HEK293 (cell line): ENCODE results near the gene PKN1.

Source experiments
- GLIS1 ChIP-seq: fragments of 450-650 bp; formaldehyde crosslinking; IDR thresholded peaks from 2 replicates; pipeline ENCODE4 v1.5.1; 2016; ENCODE audit warnings: missing biosample characterization, missing genetic modification characterization
- IKZF3 ChIP-seq: fragments of 450-650 bp; IDR thresholded peaks from 2 replicates; pipeline ENCODE4 v1.5.0; 2018; ENCODE audit warnings: missing biosample characterization, mild to moderate bottlenecking, missing genetic modification characterization, moderate library complexity
- MZF1 ChIP-seq: fragments of 450-650 bp; formaldehyde crosslinking; IDR thresholded peaks from 2 replicates; pipeline ENCODE4 v1.5.1; 2017; ENCODE audit warnings: missing biosample characterization, missing genetic modification characterization, borderline replicate concordance
- SP3 ChIP-seq: fragments of 450-650 bp; formaldehyde crosslinking; IDR thresholded peaks from 2 replicates; pipeline ENCODE4 v1.5.1; 2016; ENCODE audit warnings: missing biosample characterization, missing genetic modification characterization
- ZBTB7A ChIP-seq: fragments of 450-650 bp; formaldehyde crosslinking; IDR thresholded peaks from 2 replicates; pipeline ENCODE4 v1.5.1; 2016; ENCODE audit warnings: low read depth, missing biosample characterization, missing genetic modification characterization
- ZFP69B ChIP-seq: fragments of 450-650 bp; formaldehyde crosslinking; IDR thresholded peaks from 2 replicates; pipeline ENCODE4 v1.5.1; 2016; ENCODE audit warnings: missing biosample characterization, missing genetic modification characterization
- ZNF16 ChIP-seq: fragments of 450-650 bp; formaldehyde crosslinking; IDR thresholded peaks from 2 replicates; pipeline ENCODE4 v1.5.1; 2016; ENCODE audit warnings: low read depth, missing biosample characterization, missing genetic modification characterization
- ZNF223 ChIP-seq: fragments of 450-650 bp; formaldehyde crosslinking; IDR thresholded peaks from 2 replicates; pipeline ENCODE4 v1.5.1; 2016; ENCODE audit warnings: missing biosample characterization, missing genetic modification characterization
- ZNF394 ChIP-seq: fragments of 450-650 bp; formaldehyde crosslinking; IDR thresholded peaks from 2 replicates; pipeline ENCODE4 v1.5.1; 2016; ENCODE audit warnings: missing biosample characterization, missing genetic modification characterization, mild to moderate bottlenecking, moderate library complexity, borderline replicate concordance
- ZNF521 ChIP-seq: fragments of 450-650 bp; formaldehyde crosslinking; IDR thresholded peaks from 2 replicates; pipeline ENCODE4 v1.5.1; 2017; ENCODE audit warnings: missing biosample characterization, mild to moderate bottlenecking, missing genetic modification characterization
- ZNF548 ChIP-seq: fragments of 450-650 bp; formaldehyde crosslinking; IDR thresholded peaks from 2 replicates; pipeline ENCODE4 v1.5.1; 2016; ENCODE audit warnings: missing biosample characterization, missing genetic modification characterization
- ZNF560 ChIP-seq: fragments of 450-650 bp; formaldehyde crosslinking; IDR thresholded peaks from 2 replicates; pipeline ENCODE4 v1.5.1; 2017; ENCODE audit warnings: missing biosample characterization, missing genetic modification characterization, borderline replicate concordance
- ZNF561 ChIP-seq: fragments of 450-650 bp; IDR thresholded peaks from 2 replicates; pipeline ENCODE4 v1.5.1; 2018; ENCODE audit warnings: missing biosample characterization, missing genetic modification characterization, borderline replicate concordance
- ZNF596 ChIP-seq: fragments of 450-650 bp; IDR thresholded peaks from 2 replicates; pipeline ENCODE4 v1.5.0; 2018; ENCODE audit warnings: missing biosample characterization, mild to moderate bottlenecking, missing genetic modification characterization, moderate library complexity
- ZNF658 ChIP-seq: fragments of 450-650 bp; formaldehyde crosslinking; IDR thresholded peaks from 2 replicates; pipeline ENCODE4; 2016; ENCODE audit warnings: missing biosample characterization, missing genetic modification characterization
- ZXDB ChIP-seq: fragments of 450-650 bp; formaldehyde crosslinking; IDR thresholded peaks from 2 replicates; pipeline ENCODE4 v1.5.1; 2016; ENCODE audit warnings: missing biosample characterization, missing genetic modification characterization
- TF ChIP-seq, protein P1 (sequence below): fragments of 450-650 bp; formaldehyde crosslinking; IDR thresholded peaks from 2 replicates; pipeline ENCODE4 v1.5.1; 2016; ENCODE audit warnings: missing biosample characterization, missing genetic modification characterization
- TF ChIP-seq, protein P2 (sequence below): fragments of 450-650 bp; formaldehyde crosslinking; IDR thresholded peaks from 2 replicates; pipeline ENCODE4 v1.5.1; 2016; ENCODE audit warnings: missing biosample characterization, missing genetic modification characterization
- TF ChIP-seq, protein P3 (sequence below): fragments of 450-650 bp; formaldehyde crosslinking; IDR thresholded peaks from 2 replicates; pipeline ENCODE4 v1.5.1; 2017; ENCODE audit warnings: missing biosample characterization, missing genetic modification characterization
- TF ChIP-seq, protein P4 (sequence below): fragments of 450-650 bp; formaldehyde crosslinking; IDR thresholded peaks from 2 replicates; pipeline ENCODE4 v1.5.1; 2016; ENCODE audit warnings: missing biosample characterization, missing genetic modification characterization
- TF ChIP-seq, protein P5 (sequence below): fragments of 450-650 bp; formaldehyde crosslinking; IDR thresholded peaks from 2 replicates; pipeline ENCODE4 v1.5.1; 2016; ENCODE audit warnings: missing biosample characterization, missing genetic modification characterization, low read depth
- TF ChIP-seq, protein P6 (sequence below): fragments of 450-650 bp; formaldehyde crosslinking; IDR thresholded peaks from 2 replicates; pipeline ENCODE4 v1.5.1; 2016; ENCODE audit warnings: missing biosample characterization, missing genetic modification characterization

Gene PKN1

DNA sequence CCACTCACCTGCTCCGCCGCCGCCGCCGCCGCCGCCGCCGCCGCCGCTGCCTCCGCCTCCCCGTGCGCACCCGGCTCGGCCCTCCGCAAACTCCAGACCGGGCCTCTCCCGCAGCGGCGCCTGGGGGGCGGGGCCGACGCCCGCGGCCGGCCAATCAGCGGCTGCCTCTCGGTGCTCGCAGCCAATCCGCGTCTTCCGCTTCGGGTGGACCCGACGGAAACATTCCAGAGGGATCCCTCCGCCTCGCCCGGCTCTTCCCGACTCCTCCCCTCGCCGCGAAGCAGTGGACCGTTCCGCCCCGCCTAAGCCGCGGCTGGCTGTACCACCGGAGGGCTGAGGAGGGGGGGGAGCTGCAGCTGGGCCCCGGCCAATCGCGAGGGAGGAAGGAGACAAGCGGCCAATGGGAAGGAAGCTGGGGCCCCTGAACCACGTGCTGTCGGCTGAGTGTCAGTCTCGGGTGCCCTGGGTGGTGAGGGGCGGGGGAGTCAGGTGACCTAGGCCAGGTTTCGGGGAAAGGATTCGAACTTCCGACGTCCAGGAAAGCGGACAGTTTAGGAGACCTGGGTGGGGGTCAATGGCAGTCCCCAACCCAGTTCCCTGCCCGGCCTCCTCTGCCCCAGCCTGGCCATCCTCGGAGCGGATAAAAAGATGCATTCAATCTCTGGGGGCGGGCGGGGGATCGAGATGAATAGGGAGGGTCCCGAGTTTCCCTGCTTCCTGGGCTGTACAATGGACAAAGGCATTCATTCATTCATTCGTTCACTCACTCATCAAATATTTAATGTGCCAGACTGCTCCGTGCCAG is 63.1 kb downstream of the PKN1 start, which contains the start of gene GIPC1 (continued):
- TF ChIP-seq, protein P1, sequence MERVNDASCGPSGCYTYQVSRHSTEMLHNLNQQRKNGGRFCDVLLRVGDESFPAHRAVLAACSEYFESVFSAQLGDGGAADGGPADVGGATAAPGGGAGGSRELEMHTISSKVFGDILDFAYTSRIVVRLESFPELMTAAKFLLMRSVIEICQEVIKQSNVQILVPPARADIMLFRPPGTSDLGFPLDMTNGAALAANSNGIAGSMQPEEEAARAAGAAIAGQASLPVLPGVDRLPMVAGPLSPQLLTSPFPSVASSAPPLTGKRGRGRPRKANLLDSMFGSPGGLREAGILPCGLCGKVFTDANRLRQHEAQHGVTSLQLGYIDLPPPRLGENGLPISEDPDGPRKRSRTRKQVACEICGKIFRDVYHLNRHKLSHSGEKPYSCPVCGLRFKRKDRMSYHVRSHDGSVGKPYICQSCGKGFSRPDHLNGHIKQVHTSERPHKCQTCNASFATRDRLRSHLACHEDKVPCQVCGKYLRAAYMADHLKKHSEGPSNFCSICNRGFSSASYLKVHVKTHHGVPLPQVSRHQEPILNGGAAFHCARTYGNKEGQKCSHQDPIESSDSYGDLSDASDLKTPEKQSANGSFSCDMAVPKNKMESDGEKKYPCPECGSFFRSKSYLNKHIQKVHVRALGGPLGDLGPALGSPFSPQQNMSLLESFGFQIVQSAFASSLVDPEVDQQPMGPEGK (tag by site-specific recombination), result peak; percentile 92
- TF ChIP-seq ZNF560, result no peak
- TF ChIP-seq ZNF223 (tag by site-specific recombination), result no peak
- TF ChIP-seq, protein P2, sequence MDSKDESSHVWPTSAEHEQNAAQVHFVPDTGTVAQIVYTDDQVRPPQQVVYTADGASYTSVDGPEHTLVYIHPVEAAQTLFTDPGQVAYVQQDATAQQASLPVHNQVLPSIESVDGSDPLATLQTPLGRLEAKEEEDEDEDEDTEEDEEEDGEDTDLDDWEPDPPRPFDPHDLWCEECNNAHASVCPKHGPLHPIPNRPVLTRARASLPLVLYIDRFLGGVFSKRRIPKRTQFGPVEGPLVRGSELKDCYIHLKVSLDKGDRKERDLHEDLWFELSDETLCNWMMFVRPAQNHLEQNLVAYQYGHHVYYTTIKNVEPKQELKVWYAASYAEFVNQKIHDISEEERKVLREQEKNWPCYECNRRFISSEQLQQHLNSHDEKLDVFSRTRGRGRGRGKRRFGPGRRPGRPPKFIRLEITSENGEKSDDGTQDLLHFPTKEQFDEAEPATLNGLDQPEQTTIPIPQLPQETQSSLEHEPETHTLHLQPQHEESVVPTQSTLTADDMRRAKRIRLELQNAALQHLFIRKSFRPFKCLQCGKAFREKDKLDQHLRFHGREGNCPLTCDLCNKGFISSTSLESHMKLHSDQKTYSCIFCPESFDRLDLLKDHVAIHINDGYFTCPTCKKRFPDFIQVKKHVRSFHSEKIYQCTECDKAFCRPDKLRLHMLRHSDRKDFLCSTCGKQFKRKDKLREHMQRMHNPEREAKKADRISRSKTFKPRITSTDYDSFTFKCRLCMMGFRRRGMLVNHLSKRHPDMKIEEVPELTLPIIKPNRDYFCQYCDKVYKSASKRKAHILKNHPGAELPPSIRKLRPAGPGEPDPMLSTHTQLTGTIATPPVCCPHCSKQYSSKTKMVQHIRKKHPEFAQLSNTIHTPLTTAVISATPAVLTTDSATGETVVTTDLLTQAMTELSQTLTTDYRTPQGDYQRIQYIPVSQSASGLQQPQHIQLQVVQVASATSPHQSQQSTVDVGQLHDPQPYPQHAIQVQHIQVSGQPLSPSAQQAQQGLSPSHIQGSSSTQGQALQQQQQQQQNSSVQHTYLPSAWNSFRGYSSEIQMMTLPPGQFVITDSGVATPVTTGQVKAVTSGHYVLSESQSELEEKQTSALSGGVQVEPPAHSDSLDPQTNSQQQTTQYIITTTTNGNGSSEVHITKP (tag by site-specific recombination), result peak; percentile 100
- TF ChIP-seq, protein P3, sequence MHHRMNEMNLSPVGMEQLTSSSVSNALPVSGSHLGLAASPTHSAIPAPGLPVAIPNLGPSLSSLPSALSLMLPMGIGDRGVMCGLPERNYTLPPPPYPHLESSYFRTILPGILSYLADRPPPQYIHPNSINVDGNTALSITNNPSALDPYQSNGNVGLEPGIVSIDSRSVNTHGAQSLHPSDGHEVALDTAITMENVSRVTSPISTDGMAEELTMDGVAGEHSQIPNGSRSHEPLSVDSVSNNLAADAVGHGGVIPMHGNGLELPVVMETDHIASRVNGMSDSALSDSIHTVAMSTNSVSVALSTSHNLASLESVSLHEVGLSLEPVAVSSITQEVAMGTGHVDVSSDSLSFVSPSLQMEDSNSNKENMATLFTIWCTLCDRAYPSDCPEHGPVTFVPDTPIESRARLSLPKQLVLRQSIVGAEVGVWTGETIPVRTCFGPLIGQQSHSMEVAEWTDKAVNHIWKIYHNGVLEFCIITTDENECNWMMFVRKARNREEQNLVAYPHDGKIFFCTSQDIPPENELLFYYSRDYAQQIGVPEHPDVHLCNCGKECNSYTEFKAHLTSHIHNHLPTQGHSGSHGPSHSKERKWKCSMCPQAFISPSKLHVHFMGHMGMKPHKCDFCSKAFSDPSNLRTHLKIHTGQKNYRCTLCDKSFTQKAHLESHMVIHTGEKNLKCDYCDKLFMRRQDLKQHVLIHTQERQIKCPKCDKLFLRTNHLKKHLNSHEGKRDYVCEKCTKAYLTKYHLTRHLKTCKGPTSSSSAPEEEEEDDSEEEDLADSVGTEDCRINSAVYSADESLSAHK, result peak; percentile 17; the same call in 1 of the 2 replicates
- peak; percentile 86 for TF ChIP-seq GLIS1 (tag by site-specific recombination)
- peak; percentile 45; the same call in 1 of the 2 replicates for TF ChIP-seq ZNF394 (tag by site-specific recombination)
- TF ChIP-seq ZNF521 (tag by site-specific recombination), result no peak
- TF ChIP-seq ZNF561 (tag by site-specific recombination), result peak; percentile 85; the same call in 1 of the 2 replicates
- TF ChIP-seq ZNF16 (tag by site-specific recombination), result no peak
- no peak for TF ChIP-seq ZNF548 (tag by site-specific recombination)
- TF ChIP-seq, protein P4, sequence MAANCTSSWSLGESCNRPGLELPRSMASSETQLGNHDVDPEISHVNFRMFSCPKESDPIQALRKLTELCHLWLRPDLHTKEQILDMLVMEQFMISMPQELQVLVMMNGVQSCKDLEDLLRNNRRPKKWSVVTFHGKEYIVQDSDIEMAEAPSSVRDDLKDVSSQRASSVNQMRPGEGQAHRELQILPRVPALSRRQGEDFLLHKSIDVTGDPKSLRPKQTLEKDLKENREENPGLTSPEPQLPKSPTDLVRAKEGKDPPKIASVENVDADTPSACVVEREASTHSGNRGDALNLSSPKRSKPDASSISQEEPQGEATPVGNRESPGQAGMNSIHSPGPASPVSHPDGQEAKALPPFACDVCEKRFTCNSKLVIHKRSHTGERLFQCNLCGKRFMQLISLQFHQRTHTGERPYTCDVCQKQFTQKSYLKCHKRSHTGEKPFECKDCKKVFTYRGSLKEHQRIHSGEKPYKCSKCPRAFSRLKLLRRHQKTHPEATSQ (tag by site-specific recombination), result peak; percentile 96; the same call in 1 of the 2 replicates
- peak; percentile 100 for TF ChIP-seq IKZF3 (tag by site-specific recombination)
- TF ChIP-seq SP3 (tag by site-specific recombination), result peak; percentile 79
- no peak for TF ChIP-seq MZF1 (tag by site-specific recombination)
- TF ChIP-seq ZNF596 (tag by site-specific recombination), result no peak
- TF ChIP-seq, protein P5, sequence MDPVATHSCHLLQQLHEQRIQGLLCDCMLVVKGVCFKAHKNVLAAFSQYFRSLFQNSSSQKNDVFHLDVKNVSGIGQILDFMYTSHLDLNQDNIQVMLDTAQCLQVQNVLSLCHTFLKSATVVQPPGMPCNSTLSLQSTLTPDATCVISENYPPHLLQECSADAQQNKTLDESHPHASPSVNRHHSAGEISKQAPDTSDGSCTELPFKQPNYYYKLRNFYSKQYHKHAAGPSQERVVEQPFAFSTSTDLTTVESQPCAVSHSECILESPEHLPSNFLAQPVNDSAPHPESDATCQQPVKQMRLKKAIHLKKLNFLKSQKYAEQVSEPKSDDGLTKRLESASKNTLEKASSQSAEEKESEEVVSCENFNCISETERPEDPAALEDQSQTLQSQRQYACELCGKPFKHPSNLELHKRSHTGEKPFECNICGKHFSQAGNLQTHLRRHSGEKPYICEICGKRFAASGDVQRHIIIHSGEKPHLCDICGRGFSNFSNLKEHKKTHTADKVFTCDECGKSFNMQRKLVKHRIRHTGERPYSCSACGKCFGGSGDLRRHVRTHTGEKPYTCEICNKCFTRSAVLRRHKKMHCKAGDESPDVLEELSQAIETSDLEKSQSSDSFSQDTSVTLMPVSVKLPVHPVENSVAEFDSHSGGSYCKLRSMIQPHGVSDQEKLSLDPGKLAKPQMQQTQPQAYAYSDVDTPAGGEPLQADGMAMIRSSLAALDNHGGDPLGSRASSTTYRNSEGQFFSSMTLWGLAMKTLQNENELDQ, result no peak
- TF ChIP-seq, protein P6, sequence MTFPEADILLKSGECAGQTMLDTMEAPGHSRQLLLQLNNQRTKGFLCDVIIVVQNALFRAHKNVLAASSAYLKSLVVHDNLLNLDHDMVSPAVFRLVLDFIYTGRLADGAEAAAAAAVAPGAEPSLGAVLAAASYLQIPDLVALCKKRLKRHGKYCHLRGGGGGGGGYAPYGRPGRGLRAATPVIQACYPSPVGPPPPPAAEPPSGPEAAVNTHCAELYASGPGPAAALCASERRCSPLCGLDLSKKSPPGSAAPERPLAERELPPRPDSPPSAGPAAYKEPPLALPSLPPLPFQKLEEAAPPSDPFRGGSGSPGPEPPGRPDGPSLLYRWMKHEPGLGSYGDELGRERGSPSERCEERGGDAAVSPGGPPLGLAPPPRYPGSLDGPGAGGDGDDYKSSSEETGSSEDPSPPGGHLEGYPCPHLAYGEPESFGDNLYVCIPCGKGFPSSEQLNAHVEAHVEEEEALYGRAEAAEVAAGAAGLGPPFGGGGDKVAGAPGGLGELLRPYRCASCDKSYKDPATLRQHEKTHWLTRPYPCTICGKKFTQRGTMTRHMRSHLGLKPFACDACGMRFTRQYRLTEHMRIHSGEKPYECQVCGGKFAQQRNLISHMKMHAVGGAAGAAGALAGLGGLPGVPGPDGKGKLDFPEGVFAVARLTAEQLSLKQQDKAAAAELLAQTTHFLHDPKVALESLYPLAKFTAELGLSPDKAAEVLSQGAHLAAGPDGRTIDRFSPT (tag by site-specific recombination), result peak; percentile 97
- no peak for TF ChIP-seq ZNF658
- TF ChIP-seq ZFP69B, result peak; percentile 94
- peak; percentile 95 for TF ChIP-seq ZXDB
- 0 out of 2 replicates have a peak, but pooled peaks have one; percentile 63 for TF ChIP-seq ZBTB7A
